Parathyroid adenoma (tissue), 2 donors: ENCODE results near the gene FRA10AC1.

Source experiments
- H2AFZ ChIP-seq: fragments of 300-600 bp; sonication (generic); one replicate; pipeline ENCODE4 v1.7.0; 2017; ENCODE audit warnings: antibody characterized with exemption, mild to moderate bottlenecking
- H3K27ac ChIP-seq: fragments of 300-600 bp; sonication (generic); one replicate; pipeline ENCODE4 v1.7.0; 2017
- H3K27me3 ChIP-seq: fragments of 300-600 bp; sonication (generic); one replicate; pipeline ENCODE4 v1.7.0; 2017; ENCODE audit warnings: low read length; ENCODE audit not compliant: control insufficient read depth, insufficient read depth
- H3K36me3 ChIP-seq: fragments of 300-600 bp; sonication (generic); one replicate; pipeline ENCODE4 v1.7.0; 2017; ENCODE audit warnings: low read length; ENCODE audit not compliant: control insufficient read depth, insufficient read depth
- H3K4me1 ChIP-seq: fragments of 300-600 bp; sonication (generic); one replicate; pipeline ENCODE4 v1.7.0; 2017; ENCODE audit warnings: control low read depth
- H3K4me2 ChIP-seq: fragments of 300-600 bp; sonication (generic); one replicate; pipeline ENCODE4 v1.7.0; 2017; ENCODE audit warnings: low read length
- H3K4me3 ChIP-seq: fragments of 300-600 bp; sonication (generic); one replicate; pipeline ENCODE4 v1.7.0; 2017; ENCODE audit warnings: low read depth, low read length
- H3K79me2 ChIP-seq: fragments of 300-600 bp; sonication (generic); one replicate; pipeline ENCODE4 v1.7.0; 2017; ENCODE audit warnings: control low read depth
- H3K9ac ChIP-seq: fragments of 300-600 bp; sonication (generic); one replicate; pipeline ENCODE4 v1.7.0; 2017; ENCODE audit warnings: mild to moderate bottlenecking
- H3K9me3 ChIP-seq: fragments of 300-600 bp; sonication (generic); one replicate; pipeline ENCODE4 v1.7.0; 2017; ENCODE audit warnings: low read length; ENCODE audit not compliant: control insufficient read depth
- TF ChIP-seq, protein P1 (sequence below): fragments of 300-600 bp; sonication (generic); IDR thresholded peaks from one replicate; pipeline ENCODE4 v1.7.0; 2017; ENCODE audit warnings: antibody characterized with exemption, mild to moderate bottlenecking
- donor health status: primary hyperparathyroidism.

FRA10AC1 gene

DNA sequence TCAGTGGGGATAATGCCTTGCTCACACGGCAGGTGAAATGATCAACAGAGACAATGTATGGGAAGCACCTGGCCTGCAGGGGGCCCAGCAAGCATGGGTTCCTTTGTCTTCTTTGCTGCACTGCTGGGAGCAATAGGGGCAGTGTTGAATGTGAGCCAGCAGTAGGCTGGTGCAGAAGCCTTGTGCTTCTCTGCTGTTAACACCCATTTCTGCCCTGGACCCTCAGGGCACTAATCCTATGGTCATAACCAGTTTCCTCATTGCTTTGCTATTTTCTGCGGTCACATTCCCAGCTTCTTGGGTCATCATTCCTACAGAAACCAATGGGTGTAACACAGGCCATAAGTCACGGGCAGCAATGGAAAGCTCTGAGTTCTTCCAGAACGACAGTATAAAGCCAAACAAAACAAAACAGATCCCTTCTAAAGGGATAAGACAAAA lies 44.5 kb upstream of the FRA10AC1 start:
- Histone ChIP-seq H3K4me1 (peaks cover 16% of the 10 kb centered on the region), H3K27me3 (no peaks in the 10 kb centered on the region), H3K4me2 (no peak overlapping the region), H3K79me2 (no peaks in the 10 kb centered on the region), H3K9me3 (no peaks in the 10 kb centered on the region), H3K27ac (no peak overlapping the region), H3K36me3 (no peaks in the 10 kb centered on the region), H3K4me3 (no peak overlapping the region), H3K9ac (no peak overlapping the region), H2AFZ (peak overlapping the region; percentile 30)
- TF ChIP-seq, protein P1, sequence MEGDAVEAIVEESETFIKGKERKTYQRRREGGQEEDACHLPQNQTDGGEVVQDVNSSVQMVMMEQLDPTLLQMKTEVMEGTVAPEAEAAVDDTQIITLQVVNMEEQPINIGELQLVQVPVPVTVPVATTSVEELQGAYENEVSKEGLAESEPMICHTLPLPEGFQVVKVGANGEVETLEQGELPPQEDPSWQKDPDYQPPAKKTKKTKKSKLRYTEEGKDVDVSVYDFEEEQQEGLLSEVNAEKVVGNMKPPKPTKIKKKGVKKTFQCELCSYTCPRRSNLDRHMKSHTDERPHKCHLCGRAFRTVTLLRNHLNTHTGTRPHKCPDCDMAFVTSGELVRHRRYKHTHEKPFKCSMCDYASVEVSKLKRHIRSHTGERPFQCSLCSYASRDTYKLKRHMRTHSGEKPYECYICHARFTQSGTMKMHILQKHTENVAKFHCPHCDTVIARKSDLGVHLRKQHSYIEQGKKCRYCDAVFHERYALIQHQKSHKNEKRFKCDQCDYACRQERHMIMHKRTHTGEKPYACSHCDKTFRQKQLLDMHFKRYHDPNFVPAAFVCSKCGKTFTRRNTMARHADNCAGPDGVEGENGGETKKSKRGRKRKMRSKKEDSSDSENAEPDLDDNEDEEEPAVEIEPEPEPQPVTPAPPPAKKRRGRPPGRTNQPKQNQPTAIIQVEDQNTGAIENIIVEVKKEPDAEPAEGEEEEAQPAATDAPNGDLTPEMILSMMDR: peak; percentile 34

DNA sequence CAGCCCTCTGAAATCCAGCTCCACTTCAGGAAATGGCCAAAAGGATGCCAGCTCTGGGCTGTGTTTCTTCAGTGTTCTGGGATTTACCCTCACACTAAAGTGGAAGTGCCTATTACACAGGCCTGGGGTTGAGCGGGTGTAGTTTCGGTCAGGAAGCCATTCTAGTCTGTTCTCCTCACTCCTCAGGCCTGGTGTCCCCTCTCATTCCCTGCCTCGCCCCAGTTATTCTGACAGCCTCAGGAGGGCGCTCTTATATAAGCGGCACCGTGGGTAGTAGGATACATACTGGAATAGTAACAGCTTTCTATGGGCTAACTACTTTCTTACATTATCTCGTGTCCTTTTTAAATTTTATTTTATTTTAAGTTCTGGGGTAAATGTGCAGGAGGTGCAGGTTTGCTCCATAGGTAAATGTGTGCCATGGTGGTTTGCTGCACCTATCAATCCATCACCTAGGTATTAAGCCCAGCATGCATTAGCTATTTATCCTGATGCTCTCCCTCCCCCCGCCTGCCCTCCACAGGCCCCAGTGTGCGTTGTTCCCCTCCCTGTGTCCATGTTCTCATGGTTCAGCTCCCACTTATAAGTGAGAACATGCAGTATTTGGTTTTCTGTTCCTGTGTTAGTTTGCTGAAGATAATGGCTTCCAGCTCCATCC lies 43.1 kb upstream of the FRA10AC1 start:
- TF ChIP-seq, protein P1: no peak
- Histone ChIP-seq H3K27ac (no peak overlapping the region), H2AFZ (no peak overlapping the region), H3K4me3 (no peak overlapping the region), H3K9ac (no peak overlapping the region), H3K79me2 (no peaks in the 10 kb centered on the region), H3K36me3 (no peaks in the 10 kb centered on the region), H3K4me1 (peaks cover 16% of the 10 kb centered on the region), H3K27me3 (no peaks in the 10 kb centered on the region), H3K9me3 (no peaks in the 10 kb centered on the region), H3K4me2 (no peak overlapping the region)

DNA sequence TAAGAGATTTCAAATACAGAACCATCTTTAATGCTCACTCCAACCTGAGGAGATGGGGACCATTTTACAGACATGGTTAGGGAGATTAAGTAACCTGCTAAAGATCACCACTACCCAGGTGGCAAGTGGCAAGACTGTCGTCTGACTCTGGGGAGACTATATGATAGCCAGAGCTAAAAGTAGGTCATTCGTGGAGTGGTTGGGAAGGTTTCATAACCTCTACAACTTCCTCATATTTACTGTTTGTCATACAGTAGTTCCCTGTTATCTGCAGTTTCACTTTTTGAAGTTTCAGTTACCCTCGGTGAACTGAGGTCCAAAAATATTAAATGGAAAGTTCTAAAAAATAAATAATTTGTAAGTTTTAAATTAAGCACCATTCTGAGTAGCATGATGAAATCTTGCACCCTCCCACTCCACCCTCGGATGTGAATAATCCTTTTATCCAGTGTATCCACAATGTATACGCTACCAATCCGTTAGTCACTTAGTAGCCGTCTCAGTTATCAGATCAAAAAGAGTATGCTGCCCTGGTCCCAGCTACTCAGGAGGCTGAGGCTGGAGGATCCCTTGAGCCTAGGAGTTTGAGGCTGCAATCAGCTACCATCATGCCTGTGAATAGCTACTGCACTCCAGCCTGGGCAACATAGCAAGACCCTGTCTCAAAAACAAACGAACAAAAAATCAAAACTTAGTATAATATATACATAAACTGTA lies 40.4 kb upstream of the FRA10AC1 start:
- no peak overlapping the region for H3K9ac ChIP-seq
- no peak overlapping the region for H3K27ac ChIP-seq
- no peaks in the 10 kb centered on the region for H3K9me3 ChIP-seq
- no peaks in the 10 kb centered on the region for H3K79me2 ChIP-seq
- TF ChIP-seq, protein P1: no peak
- no peak overlapping the region for H3K4me2 ChIP-seq
- no peaks in the 10 kb centered on the region for H3K4me1 ChIP-seq
- H3K27me3 ChIP-seq: no peaks in the 10 kb centered on the region
- no peak overlapping the region for H3K4me3 ChIP-seq
- no peak overlapping the region for H2AFZ ChIP-seq
- no peaks in the 10 kb centered on the region for H3K36me3 ChIP-seq

DNA sequence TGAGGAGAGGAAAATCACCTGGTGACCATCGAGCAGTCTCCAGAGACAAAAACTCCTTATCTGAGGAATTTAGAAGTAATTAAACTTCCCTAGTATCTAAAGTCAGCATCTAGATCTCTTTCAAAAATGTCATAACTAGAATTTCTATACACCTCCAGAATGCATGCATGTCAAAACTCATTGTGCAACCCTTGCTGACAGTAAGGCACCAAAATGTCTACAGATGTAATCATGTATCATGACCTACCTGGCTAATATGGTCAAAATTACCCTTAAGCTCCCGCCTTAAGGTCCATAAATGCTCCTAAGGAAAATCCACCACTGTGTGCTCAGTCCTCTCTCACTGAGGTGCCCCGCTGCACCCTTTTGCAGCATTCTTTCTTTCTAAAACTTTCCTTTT lies 39.0 kb upstream of the FRA10AC1 start:
- H3K4me1 ChIP-seq: no peaks in the 10 kb centered on the region
- H3K27ac ChIP-seq: no peak overlapping the region
- no peak overlapping the region for H3K9ac ChIP-seq
- H2AFZ ChIP-seq: no peak overlapping the region
- no peaks in the 10 kb centered on the region for H3K79me2 ChIP-seq
- H3K27me3 ChIP-seq: no peaks in the 10 kb centered on the region
- H3K4me3 ChIP-seq: no peak overlapping the region
- no peak overlapping the region for H3K4me2 ChIP-seq
- no peaks in the 10 kb centered on the region for H3K36me3 ChIP-seq
- TF ChIP-seq, protein P1: no peak
- H3K9me3 ChIP-seq: no peaks in the 10 kb centered on the region
